Esophagus muscularis mucosa (tissue), 4 donors: ENCODE data around the gene DDX55.

Experiments
- CTCF ChIP-seq, 3 experiments: fragments of 200-600 bp in 2 of 3; fragments of 450-650 bp in 1 of 3; sonication (generic) in 2 of 3; IDR thresholded peaks; one replicate each; pipeline ENCODE4 v1.5.1; 2017 to 2019; ENCODE audit warnings: antibody characterized with exemption in 3 of 3, mild to moderate bottlenecking in 2 of 3, moderate library complexity in 1 of 3
- EP300 ChIP-seq: sonication (generic); formaldehyde crosslinking; IDR thresholded peaks from one replicate; pipeline ENCODE4 v1.6.1; 2017; ENCODE audit warnings: antibody characterized with exemption
- POLR2A ChIP-seq: fragments of 450-650 bp; IDR thresholded peaks from one replicate; pipeline ENCODE4 v1.6.1; 2017; ENCODE audit warnings: antibody characterized with exemption, moderate library complexity, mild to moderate bottlenecking, low read depth

DNA sequence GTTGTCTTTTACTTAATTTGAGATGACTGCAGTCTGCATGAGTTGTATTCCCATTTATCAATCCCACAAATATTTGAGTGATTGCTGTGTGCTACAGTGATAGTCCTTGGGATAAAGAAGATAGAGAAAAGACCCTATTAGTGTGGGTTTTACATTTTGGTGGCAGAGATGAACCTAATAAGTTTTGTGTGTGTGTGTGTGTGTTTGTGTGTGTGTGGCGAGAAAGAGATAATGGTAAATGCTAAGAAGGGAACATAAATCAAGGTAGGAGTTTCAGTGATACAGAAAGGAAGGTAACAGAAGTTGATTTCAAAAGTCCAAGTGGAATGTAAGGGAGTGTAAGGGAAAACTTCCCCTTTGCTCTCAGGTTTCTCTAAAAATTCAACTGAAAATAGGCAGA, 2.6 kb upstream of the DDX55 start:
- TF ChIP-seq CTCF (IDR thresholded peaks at IDR 0.05): no peak
- no peak for TF ChIP-seq EP300
- TF ChIP-seq POLR2A: no peak
